OCI-LY7 (cell line): ENCODE results near the gene IMPDH1. TPM values are rescaled to one million over a fixed set of nuclear protein-coding genes. Genes with fewer than 3 reads are reported as not detected.

ENCODE experiments used
- BruUV-seq: library from RNA; stranded (reverse); fragments of 400-500 nt; replicated peaks from 2 replicates; lab custom pipeline; 2021; lab: Mats Ljungman, UMichigan
- CTCF ChIA-PET: fragments of 300-600 bp; sonication (Branson Sonifier 250); formaldehyde crosslinking; loops from one replicate; lab custom pipeline; 2022; ENCODE audit warnings: antibody characterized with exemption; ENCODE audit not compliant: unreplicated experiment; lab: Charles Lee
- POLR2A ChIA-PET: fragments of 300-600 bp; sonication (Branson Sonifier 250); formaldehyde crosslinking; loops from one replicate; lab custom pipeline; 2022; ENCODE audit warnings: antibody characterized with exemption; lab: Charles Lee
- DNase-seq: peaks from one replicate; pipeline ENCODE4 v3.0.0-alpha.2; 2015; ENCODE audit warnings: low spot score
- H2AFZ ChIP-seq: fragments of 200-600 bp; sonication (generic), shearing (Covaris generic); 2 replicates; pipeline ENCODE4 v1.6.1; 2014; ENCODE audit warnings: mild to moderate bottlenecking, antibody characterized with exemption, low read length, moderate library complexity
- H3K27ac ChIP-seq: fragments of 200-600 bp; sonication (generic); 2 replicates; pipeline ENCODE4 v1.5.1; 2014; ENCODE audit warnings: mixed run types, low read depth, mild to moderate bottlenecking, moderate library complexity, low read length, inconsistent platforms; ENCODE audit not compliant: poor library complexity, severe bottlenecking
- H3K36me3 ChIP-seq: fragments of 200-600 bp; sonication (generic); 2 replicates; pipeline ENCODE4 v1.6.1; 2014; ENCODE audit warnings: mild to moderate bottlenecking, antibody characterized with exemption, low read length, moderate library complexity, mixed read lengths; ENCODE audit not compliant: insufficient read depth
- H3K4me1 ChIP-seq: fragments of 200-600 bp; sonication (generic); 2 replicates; pipeline ENCODE4 v1.5.1; 2014; ENCODE audit warnings: mild to moderate bottlenecking, low read length; ENCODE audit not compliant: insufficient read depth, poor library complexity, severe bottlenecking
- H3K4me2 ChIP-seq: fragments of 200-600 bp; sonication (generic); 2 replicates; pipeline ENCODE4 v1.6.1; 2014; ENCODE audit warnings: mild to moderate bottlenecking, low read length
- H3K4me3 ChIP-seq: fragments of 200-600 bp; sonication (generic); 2 replicates; pipeline ENCODE4 v1.5.1; 2014; ENCODE audit warnings: mild to moderate bottlenecking, low read depth, low read length; ENCODE audit not compliant: poor library complexity, severe bottlenecking
- H3K79me2 ChIP-seq: fragments of 200-600 bp; sonication (generic); 2 replicates; pipeline ENCODE4 v1.6.1; 2016; ENCODE audit warnings: low read depth, mild to moderate bottlenecking, low read length, moderate library complexity, mixed read lengths; ENCODE audit not compliant: insufficient read depth
- H3K9me2 ChIP-seq: fragments of 200-600 bp; sonication (generic); 2 replicates; pipeline ENCODE4 v1.6.1; 2016; ENCODE audit warnings: mild to moderate bottlenecking, low read length, mixed read lengths; ENCODE audit not compliant: insufficient read depth
- H3K9me3 ChIP-seq: fragments of 200-600 bp; sonication (generic); 2 replicates; pipeline ENCODE4 v1.6.1; 2014; ENCODE audit warnings: mild to moderate bottlenecking, mixed run types, low read length, mixed read lengths
- H4K20me1 ChIP-seq: fragments of 200-600 bp; sonication (generic); 2 replicates; pipeline ENCODE4 v1.6.1; 2014; ENCODE audit warnings: mild to moderate bottlenecking, antibody characterized with exemption, low read length, moderate library complexity, mixed read lengths; ENCODE audit not compliant: insufficient read depth
- CTCF ChIP-seq: fragments of 200-600 bp; sonication (generic); conservative IDR thresholded peaks from 2 replicates; pipeline ENCODE4 v1.5.1; 2014; ENCODE audit warnings: mild to moderate bottlenecking, antibody characterized with exemption, low read length, moderate library complexity, mixed read lengths
- EZH2phosphoT487 ChIP-seq: fragments of 200-600 bp; sonication (generic); IDR thresholded peaks from 2 replicates; pipeline ENCODE4 v1.6.1; 2018; ENCODE audit warnings: low read depth, borderline replicate concordance, mild to moderate bottlenecking, mixed run types, antibody characterized with exemption, low read length, moderate library complexity, mixed read lengths
- intact Hi-C: fragments of 100-400 bp; cut with micrococcal nuclease; formaldehyde crosslinking; loops from one replicate; pipeline ENCODE4 v1.10.0; 2022; ENCODE audit not compliant: unreplicated experiment
- total RNA-seq, 2 experiments: library from RNA; depleted of rRNA in 1 of 2; stranded (reverse); fragments of >200 nt in 1 of 2; shearing (Covaris generic) in 1 of 2; gene quantifications; 2 replicates each; pipeline ENCODE4 v1.2.3, GENCODE V29; 2014 to 2022

Gene IMPDH1
- total RNA-seq, 2 experiments from 2014 or later = 26.6 to 50.5 TPM

DNA sequence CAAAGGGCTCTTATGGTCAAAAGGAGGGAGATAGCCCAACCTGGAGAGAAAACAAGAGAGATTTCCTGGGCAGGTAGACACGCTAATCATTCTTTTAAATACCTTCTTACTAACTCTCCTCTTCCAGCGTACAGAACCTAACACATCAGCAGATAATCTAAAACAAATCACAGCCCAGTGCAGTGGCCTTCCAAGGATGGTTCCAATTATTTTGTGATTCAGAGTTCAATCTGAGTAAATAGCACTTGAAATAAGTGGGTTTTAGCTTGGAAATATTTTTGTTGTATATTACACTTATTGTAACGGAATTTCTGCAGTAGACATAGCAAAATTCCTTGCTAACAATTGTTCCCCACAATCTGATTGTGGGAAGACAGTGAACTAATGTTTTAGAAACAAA is 7.3 kb upstream of the IMPDH1 start:
- DNase-seq = no peak
- H3K36me3 ChIP-seq = no peaks in the 10 kb centered on the region
- no peaks in the 10 kb centered on the region for H3K9me3 ChIP-seq
- no peaks in the 10 kb centered on the region for H3K9me2 ChIP-seq
- H3K4me2 ChIP-seq = no peak overlapping the region
- no peak overlapping the region for H3K27ac ChIP-seq
- intact Hi-C loops = no loop called here
- H2AFZ ChIP-seq = no peak overlapping the region
- ChIA-PET CTCF (no interaction called here), POLR2A (interaction anchor here (0.6 to 1.7 kb wide), 6 partner anchors 12 to 1128 kb away, joined by 3 to 4 read pairs (median 3); no protein-coding TSS in a partner anchor)
- H3K4me1 ChIP-seq = no peaks in the 10 kb centered on the region
- BruUV-seq = no TSS peak
- no peak for TF ChIP-seq CTCF
- TF ChIP-seq EZH2phosphoT487 = no peak
- H3K79me2 ChIP-seq = no peaks in the 10 kb centered on the region
- no peak overlapping the region for H3K4me3 ChIP-seq
- H4K20me1 ChIP-seq = no peaks in the 10 kb centered on the region

DNA sequence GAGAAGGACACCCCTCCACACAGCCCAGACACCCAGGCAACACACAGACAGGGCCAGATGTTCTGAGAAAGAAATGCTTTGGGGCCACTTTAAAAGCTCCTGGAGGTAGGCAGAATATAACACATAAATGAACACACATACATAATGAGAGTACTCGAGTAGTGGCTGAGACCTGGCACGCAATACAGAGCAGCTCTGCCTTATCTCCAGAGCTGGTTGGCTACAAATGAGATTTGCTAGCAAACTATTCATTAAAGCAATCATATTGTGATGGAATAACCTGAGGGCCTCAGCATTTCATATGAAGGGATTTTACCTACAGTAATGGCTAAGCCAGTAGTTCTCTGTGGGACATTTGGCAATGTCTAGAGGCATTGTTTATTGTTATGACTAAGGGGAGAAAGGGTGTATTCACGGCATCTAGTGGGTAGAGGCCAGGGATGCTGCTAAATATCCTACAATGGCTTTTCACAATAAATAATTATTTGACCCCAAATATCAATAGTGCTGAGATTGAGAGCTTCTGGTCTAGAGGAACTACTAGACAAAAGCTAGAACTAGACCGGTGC is 5.5 kb upstream of the IMPDH1 start:
- no peak overlapping the region for H3K4me2 ChIP-seq
- BruUV-seq = no TSS peak
- no peaks in the 10 kb centered on the region for H3K36me3 ChIP-seq
- H3K27ac ChIP-seq = no peak overlapping the region
- no peaks in the 10 kb centered on the region for H3K9me2 ChIP-seq
- TF ChIP-seq EZH2phosphoT487 = no peak
- TF ChIP-seq CTCF = no peak
- ChIA-PET CTCF (interaction anchor here (0.7 to 2.1 kb wide), 3 partner anchors 10 to 44 kb away, joined by 3 to 6 read pairs (median 4); no protein-coding TSS in a partner anchor), POLR2A (interaction anchor here (0.6 to 1.4 kb wide), 7 partner anchors 10 to 1724 kb away, joined by 3 to 6 read pairs (median 3); no protein-coding TSS in a partner anchor)
- intact Hi-C loops = no loop called here
- H3K9me3 ChIP-seq = no peaks in the 10 kb centered on the region
- DNase-seq = no peak
- no peak overlapping the region for H2AFZ ChIP-seq
- no peak overlapping the region for H3K4me3 ChIP-seq
- H3K79me2 ChIP-seq = no peaks in the 10 kb centered on the region
- peaks cover 3% of the 10 kb centered on the region for H3K4me1 ChIP-seq
- H4K20me1 ChIP-seq = no peaks in the 10 kb centered on the region

DNA sequence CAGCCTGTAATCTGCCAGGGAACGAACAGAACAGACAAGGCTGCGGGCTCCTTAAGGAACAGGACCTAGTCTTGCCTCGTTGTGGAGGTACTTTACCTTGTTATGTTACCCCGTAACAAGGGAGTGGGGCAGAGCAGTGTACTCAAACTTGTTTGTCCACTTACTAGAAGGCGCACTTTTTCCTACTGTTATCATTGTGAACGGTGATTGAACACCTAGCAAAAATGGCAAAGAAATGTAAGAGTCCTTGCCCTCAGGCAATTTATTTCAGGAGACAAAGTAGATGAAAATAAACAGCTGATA is 620 bp upstream of the IMPDH1 start:
- ChIA-PET CTCF (no interaction called here), POLR2A (no interaction called here)
- TF ChIP-seq CTCF = no peak
- no peak; the same call in 1 of the 2 replicates for TF ChIP-seq EZH2phosphoT487
- Histone ChIP-seq H3K4me2 (peak overlapping the region; percentile 100), H3K9me2 (no peaks in the 10 kb centered on the region), H3K27ac (no peak overlapping the region), H4K20me1 (no peaks in the 10 kb centered on the region), H2AFZ (peak overlapping the region; percentile 91), H3K79me2 (no peaks in the 10 kb centered on the region), H3K9me3 (no peaks in the 10 kb centered on the region), H3K4me3 (peak overlapping the region; percentile 72), H3K4me1 (peaks cover 7% of the 10 kb centered on the region), H3K36me3 (no peaks in the 10 kb centered on the region)
- no peak for DNase-seq
- intact Hi-C loops = no loop called here
- no TSS peak for BruUV-seq
